Measurements from ENCODE around the gene PRAME.

GRCh38 chr22:22533863-22534262, 25.2 kb downstream of the PRAME start:
- TF ChIP-seq CTCF (IDR thresholded peaks at IDR 0.05; ENCODE audit: insufficient read depth, low read length, poor library complexity, severe bottlenecking) (no peak), EZH2phosphoT487 (conservative IDR thresholded peaks at IDR 0.05; ENCODE audit: low read length) (no peak)
